ENCODE results near the gene PRICKLE4. TPM values are rescaled to one million over a fixed set of nuclear protein-coding genes. Genes with fewer than 3 reads are reported as not detected.

Gene PRICKLE4
- total and polyA plus RNA-seq, 2 of the 13 experiments (the other 11 are each of a cell fraction or from before 2014, with no cell fraction given) = 0.92 to 1.2 TPM

GRCh38 chr6:41787219-41787917 lies 6.8 kb downstream of the PRICKLE4 start, which contains the start of gene TOMM6 (continued):
- TF ChIP-seq E2F2 (CRISPR knock-in tag; IDR thresholded peaks at IDR 0.05; ENCODE audit: borderline replicate concordance) = 0 out of 2 replicates have a peak, but pooled peaks have one; percentile 13
- peak; percentile 39; the same call in 1 of the 2 replicates for TF ChIP-seq RFXANK (CRISPR knock-in tag; IDR thresholded peaks at IDR 0.05)
- peak; percentile 86; the same call in 1 of the 2 replicates for TF ChIP-seq HNF1B (CRISPR knock-in tag; IDR thresholded peaks at IDR 0.05)
- TF ChIP-seq TAF1 (CRISPR knock-in tag; IDR thresholded peaks at IDR 0.05) = peak; percentile 96
- TF ChIP-seq ZNF816 (CRISPR knock-in tag; IDR thresholded peaks at IDR 0.05; ENCODE audit: borderline replicate concordance) = peak; percentile 86
- peak; percentile 21; the same call in 1 of the 2 replicates for TF ChIP-seq ZNF552 (CRISPR knock-in tag; IDR thresholded peaks at IDR 0.05; ENCODE audit: borderline replicate concordance)
- TF ChIP-seq STAT5B (CRISPR knock-in tag; IDR thresholded peaks at IDR 0.05) = peak; percentile 53
- no peak for TF ChIP-seq PRDM15 (CRISPR knock-in tag; IDR thresholded peaks at IDR 0.05)
- peak; percentile 51; the same call in 1 of the 2 replicates for TF ChIP-seq ZBTB4 (CRISPR knock-in tag; IDR thresholded peaks at IDR 0.05; ENCODE audit: borderline replicate concordance)
- TF ChIP-seq ZNF639 (CRISPR knock-in tag; conservative IDR thresholded peaks at IDR 0.05) = peak; percentile 98
- TF ChIP-seq E2F1 (CRISPR knock-in tag; IDR thresholded peaks at IDR 0.05) = no peak
- TF ChIP-seq MIXL1 (CRISPR knock-in tag; IDR thresholded peaks at IDR 0.05) = peak; percentile 79
- TF ChIP-seq SMAD3 (CRISPR knock-in tag; IDR thresholded peaks at IDR 0.05) = peak; percentile 76; the same call in 1 of the 2 replicates
- TF ChIP-seq ZNF841 (CRISPR knock-in tag; IDR thresholded peaks at IDR 0.05; ENCODE audit: borderline replicate concordance) = no peak
- TF ChIP-seq ISL2 (CRISPR knock-in tag; IDR thresholded peaks at IDR 0.05) = peak; percentile 93
- TF ChIP-seq ZNF350 (CRISPR knock-in tag; IDR thresholded peaks at IDR 0.05; ENCODE audit: borderline replicate concordance, low read depth) = peak; percentile 95

All from HepG2 (cell line).